AG09319 (cell line): ENCODE results near the gene MATN4.

Experiments
- DNase-seq: peaks from one replicate; pipeline ENCODE4 v3.0.0-alpha.2; 2010; ENCODE audit warnings: low read depth; ENCODE audit errors: extremely low read depth
- TF ChIP-seq, protein P1 (sequence below): IDR thresholded peaks from 2 replicates; pipeline ENCODE4 v1.5.1; 2011; ENCODE audit warnings: low read depth, mild to moderate bottlenecking, inconsistent platforms, low read length, moderate library complexity

The MATN4 gene

DNA sequence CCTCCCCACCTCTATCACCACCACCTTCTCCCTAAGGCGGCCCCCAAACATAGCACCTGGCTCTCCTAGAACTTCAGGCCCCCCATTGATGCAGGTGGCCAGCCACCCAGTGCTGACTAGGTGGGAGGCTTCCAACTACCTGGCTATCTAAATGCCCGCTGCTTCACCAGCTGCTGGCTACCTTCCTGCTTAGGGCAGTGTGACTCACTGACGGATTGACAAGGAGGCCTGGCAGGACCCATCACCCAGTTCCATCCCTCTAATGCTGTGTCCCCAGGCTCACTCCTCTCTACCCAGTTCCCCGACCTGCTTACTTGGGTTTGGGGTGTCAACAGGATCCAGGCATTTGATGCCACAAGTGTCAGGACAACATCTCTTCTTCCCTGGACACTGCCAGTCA, 54.8 kb downstream of the MATN4 start:
- TF ChIP-seq, protein P1, sequence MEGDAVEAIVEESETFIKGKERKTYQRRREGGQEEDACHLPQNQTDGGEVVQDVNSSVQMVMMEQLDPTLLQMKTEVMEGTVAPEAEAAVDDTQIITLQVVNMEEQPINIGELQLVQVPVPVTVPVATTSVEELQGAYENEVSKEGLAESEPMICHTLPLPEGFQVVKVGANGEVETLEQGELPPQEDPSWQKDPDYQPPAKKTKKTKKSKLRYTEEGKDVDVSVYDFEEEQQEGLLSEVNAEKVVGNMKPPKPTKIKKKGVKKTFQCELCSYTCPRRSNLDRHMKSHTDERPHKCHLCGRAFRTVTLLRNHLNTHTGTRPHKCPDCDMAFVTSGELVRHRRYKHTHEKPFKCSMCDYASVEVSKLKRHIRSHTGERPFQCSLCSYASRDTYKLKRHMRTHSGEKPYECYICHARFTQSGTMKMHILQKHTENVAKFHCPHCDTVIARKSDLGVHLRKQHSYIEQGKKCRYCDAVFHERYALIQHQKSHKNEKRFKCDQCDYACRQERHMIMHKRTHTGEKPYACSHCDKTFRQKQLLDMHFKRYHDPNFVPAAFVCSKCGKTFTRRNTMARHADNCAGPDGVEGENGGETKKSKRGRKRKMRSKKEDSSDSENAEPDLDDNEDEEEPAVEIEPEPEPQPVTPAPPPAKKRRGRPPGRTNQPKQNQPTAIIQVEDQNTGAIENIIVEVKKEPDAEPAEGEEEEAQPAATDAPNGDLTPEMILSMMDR, result no peak
- no peak for DNase-seq

DNA sequence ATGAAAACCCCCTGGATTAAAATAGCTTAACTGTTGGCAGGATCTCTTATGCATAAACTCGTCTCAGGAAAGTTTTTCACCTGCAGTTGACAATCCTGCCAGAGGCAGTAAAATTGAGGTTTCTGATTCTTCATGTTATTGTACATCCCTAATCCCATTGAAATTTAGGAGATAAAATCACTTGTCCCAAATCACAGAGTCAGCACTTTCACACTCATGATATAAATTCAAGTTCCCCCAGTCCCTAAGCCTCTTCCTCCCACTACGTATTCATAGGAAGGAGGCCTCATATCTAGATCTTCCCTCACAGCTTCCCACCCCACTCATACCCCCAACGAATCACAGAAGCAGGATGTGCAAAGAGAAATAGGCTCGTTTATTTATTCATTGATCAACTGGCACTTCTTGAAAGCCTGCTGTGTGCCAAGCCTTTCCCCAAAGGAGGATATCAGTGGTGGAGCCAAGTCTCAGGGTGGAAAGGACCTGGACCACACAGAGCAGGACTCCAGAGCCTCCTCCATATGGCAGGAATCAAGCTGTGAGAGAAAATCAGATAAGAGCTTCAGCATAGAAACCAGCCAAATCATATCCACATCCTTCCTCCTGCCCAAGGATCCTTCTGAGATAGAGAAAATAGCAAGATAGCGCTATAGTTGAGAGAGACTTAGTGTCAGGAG, 56.1 kb downstream of the MATN4 start:
- DNase-seq, result no peak
- TF ChIP-seq, protein P1, result no peak

DNA sequence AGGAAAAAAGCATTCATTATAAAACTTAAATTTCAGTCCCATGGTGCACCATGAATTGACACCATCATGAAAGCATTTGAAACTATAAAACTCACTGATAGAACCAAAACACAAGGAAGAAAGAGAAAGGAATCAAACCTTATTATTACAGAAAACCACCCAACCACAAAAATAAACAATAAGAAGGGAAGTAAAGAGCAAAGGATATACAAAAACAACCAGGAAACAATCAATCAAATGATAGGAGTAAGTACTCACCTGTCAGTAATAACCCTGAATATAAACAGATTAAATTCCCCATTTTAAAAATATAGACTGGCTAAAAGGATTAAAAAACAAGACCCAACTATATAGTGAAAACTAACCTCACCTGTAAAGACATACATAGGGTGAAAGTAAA, 59.5 kb downstream of the MATN4 start:
- DNase-seq, result no peak
- TF ChIP-seq, protein P1, result no peak

DNA sequence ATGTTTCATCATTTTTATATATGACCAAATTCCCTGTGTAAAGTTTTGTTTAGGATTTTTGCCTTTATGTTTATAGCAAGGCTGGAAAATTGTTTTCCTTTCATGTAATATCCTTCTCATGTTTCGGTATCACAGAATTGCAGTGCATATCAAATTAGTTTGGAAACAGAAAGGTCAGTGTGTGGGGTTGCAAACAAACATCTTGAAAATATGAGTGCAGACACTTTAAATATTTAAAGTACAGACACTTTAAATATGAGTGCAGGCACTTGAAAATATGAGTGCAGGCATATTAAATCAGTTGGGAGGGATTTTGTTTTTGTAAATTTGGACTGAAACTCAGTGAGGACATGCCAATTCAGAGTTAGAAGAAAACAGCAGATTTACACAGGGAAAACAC, 60.2 kb downstream of the MATN4 start:
- no peak for DNase-seq
- TF ChIP-seq, protein P1, result no peak

DNA sequence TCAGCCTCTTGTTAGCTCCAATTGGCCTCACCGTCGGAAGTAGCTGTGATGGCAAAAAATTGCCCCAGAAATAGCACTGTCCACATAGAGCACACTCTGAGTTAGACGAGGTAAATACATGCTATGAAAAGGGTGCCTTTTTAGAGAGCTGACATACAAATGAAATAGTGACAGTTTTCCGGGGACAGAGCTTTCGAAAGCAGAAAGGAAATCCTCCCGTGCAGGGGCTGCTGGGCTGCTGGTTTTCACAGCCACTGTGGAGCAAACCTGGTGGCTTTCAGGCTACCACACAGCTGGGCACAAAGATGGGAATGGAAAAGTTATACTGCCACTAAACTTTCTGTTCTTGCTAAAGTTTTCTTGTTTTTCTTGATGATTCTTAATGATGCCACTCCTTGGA, 62.0 kb downstream of the MATN4 start:
- DNase-seq, result no peak
- TF ChIP-seq, protein P1, result no peak
